SK-N-SH (cell line): ENCODE results near the gene ARHGAP15. TPM values are rescaled to one million over a fixed set of nuclear protein-coding genes. Genes with fewer than 3 reads are reported as not detected.
A peak's percentile ranks its signal among the peaks of the same experiment; 100 is the strongest.

Experiments used
- CTCF ChIA-PET: fragments of 300-600, 350-600 bp; formaldehyde crosslinking; extraction: SDS; loops from one replicate; lab custom pipeline; 2021; lab: Yijun Ruan, JAX
- POLR2A ChIA-PET: fragments of 350-600 bp; sonication (Branson Sonifier 250); formaldehyde crosslinking; extraction: SDS; loops from one replicate; lab custom pipeline; 2020; ENCODE audit warnings: antibody characterized with exemption, inconsistent platforms; lab: Yijun Ruan, JAX
- DNase-seq: peaks from one replicate; pipeline ENCODE4 v3.0.0; 2012
- H2AFZ ChIP-seq: fragments of 200-600 bp; sonication (generic); 2 replicates; pipeline ENCODE4 v1.8.1; 2016; ENCODE audit warnings: antibody characterized with exemption, mild to moderate bottlenecking, low read depth
- H3F3A ChIP-seq: fragments of 200-600 bp; sonication (generic); replicated peaks from 2 replicates; pipeline ENCODE3; 2016; ENCODE audit warnings: antibody characterized with exemption, mild to moderate bottlenecking; ENCODE audit not compliant: insufficient read depth
- H3K27ac ChIP-seq, 2 experiments: fragments of 200-500 bp in 1 of 2; fragments of 200-600 bp in 1 of 2; sonication (Bioruptor generic) in 1 of 2; sonication (generic), shearing (Covaris generic) in 1 of 2; 2 replicates each; pipeline versions ENCODE4 v1.5.1 to v1.6.1; 2014 to 2016; ENCODE audit warnings: low read depth in 2 of 2, inconsistent platforms in 1 of 2, low read length in 1 of 2, mild to moderate bottlenecking in 1 of 2, mixed read lengths in 1 of 2
- H3K27me3 ChIP-seq: fragments of 200-600 bp; sonication (generic), shearing (Covaris generic); 2 replicates; pipeline ENCODE4 v1.6.1; 2016; ENCODE audit warnings: mixed run types; ENCODE audit not compliant: insufficient read depth
- H3K36me3 ChIP-seq, 2 experiments: fragments of 200-500 bp in 1 of 2; fragments of 200-600 bp in 1 of 2; sonication (Bioruptor generic) in 1 of 2; sonication (generic) in 1 of 2; replicated peaks in 1 of 2; 2 replicates each; pipeline versions ENCODE3 to v1.5.1; 2014 to 2016; ENCODE audit warnings: low read length in 1 of 2, mild to moderate bottlenecking in 1 of 2; ENCODE audit not compliant: insufficient read depth in 2 of 2, control insufficient read depth in 1 of 2
- H3K4me1 ChIP-seq, 2 experiments: fragments of 200-500 bp in 1 of 2; fragments of 200-600 bp in 1 of 2; sonication (Bioruptor generic) in 1 of 2; sonication (generic), shearing (Covaris generic) in 1 of 2; 2 replicates each; pipeline versions ENCODE4 v1.5.1 to v1.6.1; 2014 to 2016; ENCODE audit warnings: low read depth in 1 of 2, low read length in 1 of 2, mixed run types in 1 of 2; ENCODE audit not compliant: insufficient read depth in 2 of 2, control insufficient read depth in 1 of 2
- H3K4me2 ChIP-seq: fragments of 200-600 bp; sonication (generic), shearing (Covaris generic); 2 replicates; pipeline ENCODE4 v1.6.1; 2017; ENCODE audit warnings: mixed run types
- H3K4me3 ChIP-seq, 2 experiments: fragments of 200-500 bp in 1 of 2; fragments of 200-600 bp in 1 of 2; sonication (Bioruptor generic) in 1 of 2; sonication (generic), shearing (Covaris generic) in 1 of 2; 2 replicates each; pipeline versions ENCODE4 v1.5.1 to v1.8.1; 2014 to 2016; ENCODE audit warnings: low read depth in 2 of 2, inconsistent platforms in 1 of 2, low read length in 1 of 2, mild to moderate bottlenecking in 1 of 2, mixed read lengths in 1 of 2, moderate library complexity in 1 of 2
- H3K79me2 ChIP-seq: fragments of 200-600 bp; sonication (generic); 2 replicates; pipeline ENCODE4 v1.8.1; 2017; ENCODE audit warnings: mild to moderate bottlenecking; ENCODE audit not compliant: insufficient read depth
- H3K9ac ChIP-seq: fragments of 200-600 bp; sonication (generic); 2 replicates; pipeline ENCODE4 v1.6.1; 2017; ENCODE audit warnings: mixed run types
- H3K9me2 ChIP-seq: fragments of 200-600 bp; sonication (generic); 2 replicates; pipeline ENCODE4 v1.6.1; 2017; ENCODE audit warnings: mixed run types
- H3K9me3 ChIP-seq: fragments of 200-600 bp; sonication (generic); 2 replicates; pipeline ENCODE4 v1.6.1; 2017; ENCODE audit warnings: mixed run types, mild to moderate bottlenecking, moderate library complexity
- H4K20me1 ChIP-seq: fragments of 200-600 bp; sonication (generic); 2 replicates; pipeline ENCODE4 v1.6.1; 2017; ENCODE audit warnings: mild to moderate bottlenecking, mixed run types; ENCODE audit not compliant: insufficient read depth
- CHD2 ChIP-seq: fragments of 150-350 bp; IDR thresholded peaks from 2 replicates; pipeline ENCODE4 v1.6.1; 2018; ENCODE audit warnings: low read length; ENCODE audit not compliant: partially characterized antibody
- EZH2phosphoT487 ChIP-seq: fragments of 200-600 bp; sonication (generic); IDR thresholded peaks from 2 replicates; pipeline ENCODE4 v1.6.1; 2017; ENCODE audit warnings: low read depth, mixed run types, mild to moderate bottlenecking, antibody characterized with exemption, moderate library complexity, borderline replicate concordance
- FOXJ3 ChIP-seq: sonication (generic); formaldehyde crosslinking; IDR thresholded peaks from 2 replicates; pipeline ENCODE4 v1.5.1; 2020; ENCODE audit warnings: mild to moderate bottlenecking, missing genetic modification reagents
- IRF3 ChIP-seq: fragments of 150-350 bp; IDR thresholded peaks from 2 replicates; pipeline ENCODE4 v1.6.1; 2016; ENCODE audit warnings: mild to moderate bottlenecking, low read depth, low read length
- MEF2A ChIP-seq: IDR thresholded peaks from 2 replicates; pipeline ENCODE4 v1.4.0; 2012; ENCODE audit warnings: low read depth, borderline replicate concordance
- POLR2AphosphoS5 ChIP-seq: IDR thresholded peaks from 2 replicates; pipeline ENCODE4 v1.6.1; 2012; ENCODE audit warnings: low read depth, low read length
- REST ChIP-seq: IDR thresholded peaks from 2 replicates; pipeline ENCODE4 v1.6.1; 2012; ENCODE audit warnings: mild to moderate bottlenecking, low read depth, low read length, moderate library complexity
- RFX5 ChIP-seq: IDR thresholded peaks from 2 replicates; pipeline ENCODE4 v1.6.1; 2012; ENCODE audit warnings: mild to moderate bottlenecking, improper control_type of control experiment, low read length
- RXRA ChIP-seq: IDR thresholded peaks from 2 replicates; pipeline ENCODE4 v1.4.0; 2012; ENCODE audit warnings: low read depth, mild to moderate bottlenecking, borderline replicate concordance
- SIN3A ChIP-seq: IDR thresholded peaks from 2 replicates; pipeline ENCODE4 v1.6.1; 2012; ENCODE audit warnings: low read depth, mild to moderate bottlenecking, low read length, moderate library complexity, borderline replicate concordance
- SMC3 ChIP-seq: IDR thresholded peaks from 2 replicates; pipeline ENCODE4 v1.6.1; 2012; ENCODE audit warnings: low read depth, low read length, improper control_type of control experiment
- TAF1 ChIP-seq: IDR thresholded peaks from 2 replicates; pipeline ENCODE4 v1.6.1; 2012; ENCODE audit warnings: low read depth, mild to moderate bottlenecking, low read length, moderate library complexity, borderline replicate concordance
- TCF12 ChIP-seq: IDR thresholded peaks from 2 replicates; pipeline ENCODE4 v1.4.0; 2012
- USF2 ChIP-seq: fragments of 150-350 bp; IDR thresholded peaks from 2 replicates; pipeline ENCODE4 v1.6.1; 2017; ENCODE audit warnings: antibody characterized with exemption, low read length, low read depth, borderline replicate concordance
- YY1 ChIP-seq: IDR thresholded peaks from 2 replicates; pipeline ENCODE4 v1.4.0; 2012; ENCODE audit warnings: low read depth, mild to moderate bottlenecking
- WGBS: methylation state at CpG from one replicate; pipeline ENCODE4 v1.1.6; 2017; ENCODE audit warnings: low lambda C conversion rate; 5-methylcytosine and 5-hydroxymethylcytosine counted together
- polyA plus RNA-seq, 3 experiments: library from polyadenylated mRNA; depleted of rRNA; stranded (reverse); fragments of >200 nt; gene quantifications; 2 replicates each; pipeline ENCODE4 v1.2.3, GENCODE V29; 2012
- TF ChIP-seq, protein P1 (sequence below): IDR thresholded peaks from 2 replicates; pipeline ENCODE4 v1.4.0; 2012; ENCODE audit warnings: low read depth
- TF ChIP-seq, protein P2 (sequence below): IDR thresholded peaks from 2 replicates; pipeline ENCODE4 v1.4.0; 2012; ENCODE audit warnings: low read depth, borderline replicate concordance

Gene ARHGAP15
- polyA plus RNA-seq, 1 of the 3 experiments (the other 2 are of a cell fraction): not detected

DNA sequence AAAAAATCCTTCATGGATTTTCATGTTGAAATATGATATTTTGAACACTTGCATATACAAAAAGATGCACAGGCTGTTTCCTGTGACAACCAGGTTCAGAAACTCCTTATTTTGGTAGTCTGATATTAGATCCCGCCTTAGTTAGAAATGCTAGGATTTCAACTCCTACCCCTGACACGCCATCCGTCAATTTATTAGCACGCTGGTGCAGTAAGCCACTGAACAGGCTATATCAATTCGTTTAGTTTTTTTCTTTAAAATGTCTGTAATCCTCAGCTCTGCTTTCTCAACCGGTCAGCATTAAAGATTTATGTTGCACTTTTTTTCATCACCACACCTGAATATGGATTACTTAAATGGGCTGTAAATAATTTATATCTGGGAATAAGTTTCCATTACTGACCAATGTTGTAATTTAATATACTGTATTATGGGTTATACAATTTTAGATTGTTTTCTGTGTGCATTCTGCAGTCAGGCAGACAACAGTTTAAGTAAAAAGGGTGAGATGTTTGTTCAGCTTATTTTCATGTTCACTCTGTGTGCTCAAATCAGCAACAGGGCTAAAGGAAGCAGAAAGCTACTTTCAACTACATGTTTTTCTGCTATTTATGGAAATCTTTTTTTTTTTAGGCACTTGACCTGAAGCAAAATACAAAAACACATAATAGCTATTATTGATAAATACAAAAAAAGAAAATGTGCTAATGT is 227.7 kb downstream of the ARHGAP15 start:
- no peaks in the 10 kb centered on the region for H3K79me2 ChIP-seq
- no peaks in the 10 kb centered on the region for H3K27me3 ChIP-seq
- ChIA-PET POLR2A (no interaction called here), CTCF (interaction anchor here (0.7 to 0.8 kb wide), 3 partner anchors 8 to 360 kb away, joined by 3 read pairs; no protein-coding TSS in a partner anchor)
- peaks cover 0 to 4% of the 10 kb centered on the region in 2 experiments for H3K36me3 ChIP-seq
- no peaks in the 10 kb centered on the region for H4K20me1 ChIP-seq
- peaks cover 0 to 18% of the 10 kb centered on the region in 2 experiments; a peak in 2 of 4 replicates for H3K4me1 ChIP-seq
- H2AFZ ChIP-seq: no peak overlapping the region
- H3K27ac ChIP-seq: peak overlapping the region in 1 of 2 experiments; percentile 79; a peak in 2 of 4 replicates
- H3K9ac ChIP-seq: no peak overlapping the region
- peaks cover 5% of the 10 kb centered on the region; the same call in 1 of the 2 replicates for H3K9me3 ChIP-seq
- no peak for DNase-seq
- TF ChIP-seq SIN3A: no peak
- no peak for TF ChIP-seq TAF1
- TF ChIP-seq SMC3: no peak
- TF ChIP-seq, protein P1, sequence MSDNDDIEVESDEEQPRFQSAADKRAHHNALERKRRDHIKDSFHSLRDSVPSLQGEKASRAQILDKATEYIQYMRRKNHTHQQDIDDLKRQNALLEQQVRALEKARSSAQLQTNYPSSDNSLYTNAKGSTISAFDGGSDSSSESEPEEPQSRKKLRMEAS: no peak
- no peak for TF ChIP-seq MEF2A
- no peak for TF ChIP-seq YY1
- TF ChIP-seq, protein P2, sequence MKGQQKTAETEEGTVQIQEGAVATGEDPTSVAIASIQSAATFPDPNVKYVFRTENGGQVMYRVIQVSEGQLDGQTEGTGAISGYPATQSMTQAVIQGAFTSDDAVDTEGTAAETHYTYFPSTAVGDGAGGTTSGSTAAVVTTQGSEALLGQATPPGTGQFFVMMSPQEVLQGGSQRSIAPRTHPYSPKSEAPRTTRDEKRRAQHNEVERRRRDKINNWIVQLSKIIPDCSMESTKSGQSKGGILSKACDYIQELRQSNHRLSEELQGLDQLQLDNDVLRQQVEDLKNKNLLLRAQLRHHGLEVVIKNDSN: no peak
- no peak for TF ChIP-seq TCF12
- no peak for TF ChIP-seq IRF3
- TF ChIP-seq USF2: no peak
- no peak overlapping the region for H3K4me3 ChIP-seq
- H3K9me2 ChIP-seq: no peaks in the 10 kb centered on the region
- no peak overlapping the region for H3K4me2 ChIP-seq
- 79% methylated on average over 6 of the region's 6 CpGs for WGBS
- no peaks in the 10 kb centered on the region for H3F3A ChIP-seq

DNA sequence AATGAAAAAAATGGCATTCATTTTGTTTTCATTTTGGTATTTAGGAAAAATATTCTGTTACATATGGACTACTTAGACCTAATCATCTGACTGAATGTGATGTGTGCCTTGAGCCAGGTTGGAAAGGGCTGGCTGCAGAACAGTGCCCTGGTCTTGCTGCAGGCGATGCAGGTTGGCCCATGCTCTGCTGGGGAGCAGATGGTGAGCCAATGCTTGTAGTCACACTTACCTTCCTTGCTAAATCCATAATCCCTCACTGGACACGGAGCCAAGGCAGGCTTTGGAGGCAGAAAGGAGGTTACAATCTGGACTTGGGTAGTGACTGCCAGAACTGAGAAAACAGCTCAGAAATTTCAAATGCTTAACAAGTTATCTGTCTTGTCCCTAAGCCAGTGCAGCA is 228.7 kb downstream of the ARHGAP15 start:
- CTCF ChIA-PET: no interaction called here
- TF ChIP-seq REST: no peak
- TF ChIP-seq RFX5: no peak
- 0 out of 2 replicates have a peak, but pooled peaks have one; percentile 14 for TF ChIP-seq FOXJ3
- TF ChIP-seq CHD2: no peak
- TF ChIP-seq POLR2AphosphoS5: no peak
- TF ChIP-seq RXRA: no peak
- TF ChIP-seq EZH2phosphoT487: no peak
- TF ChIP-seq, all 33 proteins: peak for 1
- H3K27ac ChIP-seq: peak overlapping the region in 1 of 2 experiments; percentile 63; a peak in 2 of 4 replicates
- no peaks in the 10 kb centered on the region for H3K9me2 ChIP-seq
- WGBS: 55% methylated on average over 2 of the region's 2 CpGs
- H3K4me2 ChIP-seq: no peak overlapping the region
- peaks cover 0 to 4% of the 10 kb centered on the region in 2 experiments for H3K36me3 ChIP-seq
- H3K9me3 ChIP-seq: no peaks in the 10 kb centered on the region
- H3F3A ChIP-seq: no peaks in the 10 kb centered on the region
- H3K79me2 ChIP-seq: no peaks in the 10 kb centered on the region
- POLR2A ChIA-PET: no interaction called here
- H4K20me1 ChIP-seq: no peaks in the 10 kb centered on the region
- no peaks in the 10 kb centered on the region for H3K27me3 ChIP-seq
- H3K9ac ChIP-seq: no peak overlapping the region
- no peak overlapping the region for H3K4me3 ChIP-seq
- DNase-seq: peak; percentile 19
- H2AFZ ChIP-seq: no peak overlapping the region
- peaks cover 0 to 18% of the 10 kb centered on the region in 2 experiments; a peak in 2 of 4 replicates for H3K4me1 ChIP-seq
